Upper lobe of right lung (tissue), 1 donor: Measurements from ENCODE around the gene PBX1. TPM values are rescaled to one million over a fixed set of nuclear protein-coding genes. Genes with fewer than 3 reads are reported as not detected.

ENCODE experiments used
- ATAC-seq: fragments of 200-7000 bp; cut with Tn5 transposase; one replicate; pipeline ENCODE4 v1.9.1; 2020; ENCODE audit warnings: mild to moderate bottlenecking, moderate library complexity
- DNase-seq: peaks from one replicate; pipeline ENCODE4 v3.0.0-alpha.2; 2020
- H3K27ac ChIP-seq: fragments of 200-600 bp; one replicate; pipeline ENCODE4 v1.8.0; 2022
- H3K27me3 ChIP-seq: fragments of 200-600 bp; one replicate; pipeline ENCODE4 v1.8.0; 2022; ENCODE audit warnings: mild to moderate bottlenecking
- H3K36me3 ChIP-seq: fragments of 200-600 bp; one replicate; pipeline ENCODE4 v1.8.0; 2022
- H3K4me1 ChIP-seq: fragments of 200-600 bp; one replicate; pipeline ENCODE4 v1.8.0; 2022
- H3K4me3 ChIP-seq: fragments of 200-600 bp; one replicate; pipeline ENCODE4 v1.8.0; 2022; ENCODE audit warnings: mild to moderate bottlenecking
- H3K9me3 ChIP-seq: fragments of 200-600 bp; one replicate; pipeline ENCODE4 v1.8.0; 2022
- CTCF ChIP-seq: fragments of 200-600 bp; IDR thresholded peaks from one replicate; pipeline ENCODE4 v1.8.0; 2022; ENCODE audit warnings: antibody characterized with exemption
- intact Hi-C: fragments of 100-400 bp; cut with DNase I; formaldehyde crosslinking; loops from one replicate; pipeline ENCODE4 v1.11.0; 2022
- total RNA-seq: library from RNA; stranded (reverse); fragmentation: NEBNext Ultra II Directional; extraction: Animal tissue kit (Norgen Biotek cat#: 25700); gene quantifications from one replicate; pipeline ENCODE4 v1.2.1, GENCODE V29; 2021
- donor health status: DM: no; HTN: yes; CAD: no; lungs with severe emphysema.

Gene PBX1
- total RNA-seq, 1 donor from 2014 or later = 56.7 TPM

- no peaks in the 10 kb centered on the region for H3K9me3 ChIP-seq
- no peak for TF ChIP-seq CTCF
- intact Hi-C loops = no loop called here
- ATAC-seq = no peak
- peak overlapping the region; percentile 71 for H3K4me3 ChIP-seq
- no peaks in the 10 kb centered on the region for H3K36me3 ChIP-seq
- H3K27ac ChIP-seq = peak overlapping the region; percentile 82
- H3K4me1 ChIP-seq = peaks cover 18% of the 10 kb centered on the region
- H3K27me3 ChIP-seq = no peaks in the 10 kb centered on the region
- DNase-seq = no peak
Measured at GRCh38 chr1:164562061-164562460, 3.1 kb downstream of the PBX1 start.

GRCh38 chr1:164562511-164562910 is 3.5 kb downstream of the PBX1 start:
- Histone ChIP-seq H3K27ac (peak overlapping the region; percentile 81), H3K36me3 (no peaks in the 10 kb centered on the region), H3K4me3 (peak overlapping the region; percentile 71), H3K9me3 (no peaks in the 10 kb centered on the region), H3K27me3 (no peaks in the 10 kb centered on the region), H3K4me1 (peaks cover 17% of the 10 kb centered on the region)
- intact Hi-C loops = no loop called here
- DNase-seq (no peak), ATAC-seq (no peak)
- TF ChIP-seq CTCF = no peak

- ATAC-seq (no peak), DNase-seq (no peak)
- H3K4me3 ChIP-seq = peak overlapping the region; percentile 71
- intact Hi-C loops = no loop called here
- no peak for TF ChIP-seq CTCF
- H3K27ac ChIP-seq = peak overlapping the region; percentile 81
- H3K27me3 ChIP-seq = no peaks in the 10 kb centered on the region
- H3K36me3 ChIP-seq = no peaks in the 10 kb centered on the region
- H3K4me1 ChIP-seq = peaks cover 12% of the 10 kb centered on the region
- no peaks in the 10 kb centered on the region for H3K9me3 ChIP-seq
Measured at GRCh38 chr1:164562947-164563520, 4.0 kb downstream of the PBX1 start.

GRCh38 chr1:164563721-164564360 is 4.9 kb downstream of the PBX1 start:
- no peaks in the 10 kb centered on the region for H3K36me3 ChIP-seq
- peak overlapping the region; percentile 81 for H3K27ac ChIP-seq
- no peak for ATAC-seq
- no peaks in the 10 kb centered on the region for H3K27me3 ChIP-seq
- H3K9me3 ChIP-seq = no peaks in the 10 kb centered on the region
- intact Hi-C loops = no loop called here
- DNase-seq = no peak
- TF ChIP-seq CTCF = no peak
- H3K4me1 ChIP-seq = peaks cover 9% of the 10 kb centered on the region
- peak overlapping the region; percentile 71 for H3K4me3 ChIP-seq

GRCh38 chr1:164564378-164564777 is 5.4 kb downstream of the PBX1 start:
- intact Hi-C loops = no loop called here
- H3K4me1 ChIP-seq = peaks cover 9% of the 10 kb centered on the region
- TF ChIP-seq CTCF = no peak
- H3K4me3 ChIP-seq = peak overlapping the region; percentile 71
- no peaks in the 10 kb centered on the region for H3K9me3 ChIP-seq
- ATAC-seq = no peak
- no peak for DNase-seq
- H3K36me3 ChIP-seq = no peaks in the 10 kb centered on the region
- H3K27ac ChIP-seq = peak overlapping the region; percentile 81
- no peaks in the 10 kb centered on the region for H3K27me3 ChIP-seq
